Measurements from ENCODE around the gene SLC16A10.
"Not testable (repeated sequence)": the region's sequence is repeated elsewhere in the genome, so short reads cannot be mapped to it uniquely, and the experiment has no call there.

The SLC16A10 gene

GRCh38 chr6:111087106-111087835, at the start of gene SLC16A10:
TSS of gene SLC16A10 (plus strand) at chr6:111087503. CDS start at chr6:111087753, 250 bp downstream.
- DNase-seq = peak; percentile 82

GRCh38 chr6:111038534-111039252, 48.6 kb upstream of the SLC16A10 start:
- no peak for DNase-seq

- DNase-seq = no peak
These were observed 45.4 kb upstream of the SLC16A10 start for GRCh38 chr6:111041917-111042316.

- DNase-seq = no peak
These were observed 40.1 kb upstream of the SLC16A10 start for GRCh38 chr6:111047244-111047643.

- DNase-seq = no peak
These were observed 36.9 kb upstream of the SLC16A10 start for GRCh38 chr6:111050261-111051023.

- no peak for DNase-seq
These were observed 35.1 kb upstream of the SLC16A10 start for GRCh38 chr6:111052171-111052570.

- no peak for DNase-seq
These were observed 30.1 kb upstream of the SLC16A10 start for GRCh38 chr6:111057074-111057752.

GRCh38 chr6:111061508-111061907, 25.8 kb upstream of the SLC16A10 start:
- DNase-seq = no peak

GRCh38 chr6:111061985-111062384, 25.3 kb upstream of the SLC16A10 start:
- DNase-seq = not testable (repeated sequence)

- not testable (repeated sequence) for DNase-seq
These were observed 24.4 kb upstream of the SLC16A10 start for GRCh38 chr6:111062860-111063259.

- no peak for DNase-seq
These were observed 19.0 kb upstream of the SLC16A10 start for GRCh38 chr6:111068109-111068865.

- DNase-seq = no peak
These were observed 18.5 kb upstream of the SLC16A10 start for GRCh38 chr6:111068866-111069234.

- DNase-seq = no peak
These were observed 17.8 kb upstream of the SLC16A10 start for GRCh38 chr6:111069382-111070104.

GRCh38 chr6:111070105-111071005, 16.9 kb upstream of the SLC16A10 start:
- no peak for DNase-seq

GRCh38 chr6:111072801-111073360, 14.4 kb upstream of the SLC16A10 start:
- no peak for DNase-seq

- no peak for DNase-seq
These were observed 13.0 kb upstream of the SLC16A10 start for GRCh38 chr6:111074311-111074710.

GRCh38 chr6:111076024-111076695, 11.1 kb upstream of the SLC16A10 start:
- no peak for DNase-seq

GRCh38 chr6:111080698-111081097, 6.6 kb upstream of the SLC16A10 start:
- DNase-seq = no peak

- DNase-seq = no peak
These were observed 618 bp upstream of the SLC16A10 start for GRCh38 chr6:111086685-111087084.
